Neural cell (in vitro differentiated cells): ENCODE measurements around the gene ZBTB44.

ENCODE experiments used
- CTCF ChIP-seq: fragments of 450-650 bp; IDR thresholded peaks from 2 replicates; pipeline ENCODE4 v1.5.1; 2014; ENCODE audit warnings: antibody characterized with exemption, mild to moderate bottlenecking, moderate library complexity; ENCODE audit not compliant: poor library complexity, severe bottlenecking
- EP300 ChIP-seq: fragments of 450-650 bp; conservative IDR thresholded peaks from 2 replicates; pipeline ENCODE4 v1.6.1; 2014; ENCODE audit warnings: antibody characterized with exemption, mild to moderate bottlenecking, moderate library complexity; ENCODE audit not compliant: poor library complexity, severe bottlenecking
- EZH2 ChIP-seq: fragments of 200-600, 300-800 bp; shearing (Covaris generic), sonication (generic); IDR thresholded peaks from 2 replicates; pipeline ENCODE4 v1.6.1; 2014; ENCODE audit warnings: antibody characterized with exemption, low read length, borderline replicate concordance, mild to moderate bottlenecking; ENCODE audit not compliant: insufficient read depth, poor library complexity, severe bottlenecking
- POLR2AphosphoS5 ChIP-seq: IDR thresholded peaks from 2 replicates; pipeline ENCODE4 v1.6.1; 2012
- RAD21 ChIP-seq: fragments of 450-650 bp; conservative IDR thresholded peaks from 2 replicates; pipeline ENCODE4 v1.6.1; 2014; ENCODE audit warnings: antibody characterized with exemption, mild to moderate bottlenecking, moderate library complexity
- TAF1 ChIP-seq: IDR thresholded peaks from 2 replicates; pipeline ENCODE4 v1.6.1; 2012; ENCODE audit warnings: low read depth

GRCh38 chr11:130358398-130358797 is 43.7 kb upstream of the ZBTB44 start:
- TF ChIP-seq CTCF = no peak
- TF ChIP-seq POLR2AphosphoS5 = no peak
- no peak for TF ChIP-seq TAF1
- no peak for TF ChIP-seq EZH2
- TF ChIP-seq EP300 = no peak
- TF ChIP-seq RAD21 = no peak
